T-helper 2 cell treated with Interferon-gamma antibody and Interleukin-4, amounts not matched to agents 100 ng/mL and 5 ng/mL, for 36 hours (primary cell): ENCODE measurements around the gene PIGO. TPM values are rescaled to one million over a fixed set of nuclear protein-coding genes. Genes with fewer than 3 reads are reported as not detected.

ENCODE experiments used
- intact Hi-C: fragments of 100-400 bp; cut with micrococcal nuclease; formaldehyde crosslinking; loops from one replicate; pipeline ENCODE4 v1.15.1; 2023
- total RNA-seq: library from RNA; stranded (reverse); gene quantifications from 2 replicates; pipeline ENCODE4 v1.2.3, GENCODE V29; 2022

PIGO gene
- total RNA-seq, 1 donor from 2014 or later = 26.4 TPM

DNA sequence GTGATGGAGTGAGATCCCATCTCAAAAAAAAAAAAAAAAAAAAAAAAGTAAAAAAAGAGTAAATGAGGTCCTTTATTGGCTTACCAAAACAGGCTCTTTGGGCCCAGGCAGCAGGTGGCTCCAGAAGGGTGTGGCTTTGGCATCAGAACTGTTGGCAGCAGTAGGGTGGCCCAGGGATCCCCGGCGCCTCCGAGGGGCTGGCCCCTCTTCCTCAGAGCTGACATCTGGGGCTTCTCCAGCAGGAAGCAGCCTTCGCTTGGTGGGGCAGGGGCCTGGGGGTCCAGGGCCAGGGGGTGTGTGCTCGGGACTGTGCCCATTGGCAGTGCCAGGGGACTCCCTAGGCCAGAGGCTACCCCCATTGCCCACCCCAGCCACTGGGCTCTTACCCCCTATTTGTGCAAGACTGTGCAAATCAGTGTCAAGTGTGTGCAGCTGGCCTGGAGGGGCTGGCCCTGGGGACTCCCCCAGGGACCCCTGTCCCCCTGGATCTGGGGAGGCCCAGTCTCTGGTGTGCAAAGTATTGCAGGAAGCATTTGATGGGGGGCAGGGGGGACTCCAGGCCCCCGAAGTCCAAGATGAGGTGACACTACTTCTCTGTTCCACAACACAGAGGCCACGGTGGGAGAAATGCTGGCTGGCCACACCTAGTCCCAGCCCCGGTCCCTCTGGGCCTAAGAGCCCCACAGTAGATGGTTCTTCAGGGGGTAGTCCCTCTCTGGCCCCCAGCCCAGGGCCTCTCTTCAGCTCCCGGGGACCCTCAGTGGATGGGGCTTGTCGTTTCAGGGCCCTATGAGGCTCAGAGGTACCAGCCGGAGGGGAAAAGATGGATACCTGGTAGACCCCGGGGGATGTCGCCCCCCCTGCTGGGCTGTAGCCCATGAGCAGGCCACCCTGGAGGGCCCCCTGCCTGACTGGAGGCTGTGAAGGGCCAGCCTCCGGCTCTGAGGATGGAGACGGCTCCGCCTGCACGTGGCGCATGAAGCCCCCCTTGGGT, 11.2 kb upstream of the PIGO start:
- intact Hi-C loops = no loop called here

DNA sequence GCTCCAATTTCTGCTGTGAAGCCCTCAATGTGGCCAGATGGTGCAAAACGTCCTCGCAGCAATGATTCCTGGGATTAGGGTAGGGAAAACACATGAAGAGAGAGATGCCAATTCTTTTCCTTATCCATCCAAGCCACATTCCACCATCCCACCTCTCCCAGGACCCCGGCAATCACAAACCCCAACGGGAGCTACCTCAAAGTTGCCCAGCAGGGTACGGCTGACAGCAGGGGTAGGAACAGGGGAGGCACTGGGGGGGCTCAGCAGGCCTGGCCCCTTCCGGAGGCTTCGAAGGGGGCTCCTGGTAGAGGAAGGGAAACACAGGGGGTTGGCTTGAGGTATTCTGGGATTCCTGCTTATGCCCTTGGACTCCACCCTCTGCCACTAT, 9.9 kb upstream of the PIGO start:
- intact Hi-C loops = no loop called here

DNA sequence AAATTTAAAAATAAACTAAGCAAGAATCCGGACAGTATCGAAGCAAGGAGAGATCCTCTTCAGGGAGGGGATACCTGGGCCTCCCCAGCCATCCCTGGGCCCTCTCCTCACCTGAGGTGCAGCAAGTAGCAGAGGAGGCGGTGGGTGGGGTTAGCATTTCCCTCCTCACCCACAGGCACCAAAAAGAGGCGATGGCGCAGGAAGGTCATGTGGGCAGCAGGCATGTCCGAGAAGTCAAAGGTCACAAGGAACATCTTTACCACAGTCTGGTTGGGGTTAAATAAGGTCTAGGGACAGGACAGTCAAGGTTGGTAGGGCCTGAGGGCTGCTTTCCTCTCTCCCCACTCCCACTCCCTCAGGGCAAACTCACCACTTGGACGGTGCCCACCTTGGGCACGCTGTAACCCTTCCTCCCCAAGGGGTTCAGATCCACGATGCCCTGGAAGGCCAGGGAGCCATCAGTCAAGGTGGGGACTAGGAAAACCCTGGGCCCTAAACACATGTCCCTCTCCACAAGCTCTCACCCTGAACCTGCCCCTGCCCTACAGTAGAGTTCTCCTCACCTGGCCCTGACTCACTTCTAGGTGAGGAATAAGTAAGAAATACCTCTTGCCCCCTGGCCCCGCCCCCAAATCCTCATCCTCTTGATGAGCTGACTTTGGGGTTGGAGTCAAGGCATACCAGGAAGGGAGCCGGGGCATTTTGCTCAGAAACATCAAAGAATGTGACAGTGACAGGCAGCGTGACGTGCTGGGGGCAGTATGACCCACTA, 9.4 kb upstream of the PIGO start:
- intact Hi-C loops = no loop called here

DNA sequence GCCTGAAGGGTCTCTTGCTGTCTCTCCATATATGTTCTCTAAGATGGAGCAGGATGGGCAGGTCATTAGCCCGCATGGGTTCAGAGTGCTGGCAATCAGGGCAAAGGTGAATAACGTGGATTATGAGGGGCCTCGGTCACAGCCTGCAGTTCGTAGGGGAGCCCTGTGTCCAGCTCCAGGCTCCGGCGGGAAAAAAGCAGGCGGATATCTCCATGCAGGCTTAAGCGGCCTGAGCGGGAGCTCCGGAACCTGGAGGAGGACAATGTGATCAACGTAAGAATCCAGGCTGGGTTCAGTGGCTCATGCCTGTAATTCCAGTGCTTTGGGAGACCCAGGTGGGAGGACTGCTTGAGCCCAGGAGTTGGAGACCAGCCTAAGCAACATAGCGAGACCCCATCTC, 8.7 kb upstream of the PIGO start:
- intact Hi-C loops = no loop called here

DNA sequence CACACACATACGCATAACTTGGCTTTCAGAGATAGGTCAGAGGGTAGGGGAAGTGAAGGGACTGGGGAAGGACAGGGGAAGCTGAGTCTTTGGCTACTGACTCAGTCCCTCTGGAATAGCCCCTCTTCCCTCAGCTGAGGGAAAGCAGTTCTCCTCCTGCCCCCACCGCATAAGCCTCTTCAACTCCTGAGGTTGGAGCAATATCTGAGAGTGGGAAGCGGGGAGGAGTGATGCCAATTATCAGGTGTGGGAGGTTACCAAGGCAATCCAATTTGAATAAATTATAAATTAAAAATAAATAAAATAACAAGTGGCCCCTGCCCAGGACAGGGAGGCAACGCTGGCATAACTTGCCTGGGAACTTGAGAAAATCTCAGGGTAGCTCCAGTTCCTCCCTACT, 8.2 kb upstream of the PIGO start:
- intact Hi-C loops = no loop called here

DNA sequence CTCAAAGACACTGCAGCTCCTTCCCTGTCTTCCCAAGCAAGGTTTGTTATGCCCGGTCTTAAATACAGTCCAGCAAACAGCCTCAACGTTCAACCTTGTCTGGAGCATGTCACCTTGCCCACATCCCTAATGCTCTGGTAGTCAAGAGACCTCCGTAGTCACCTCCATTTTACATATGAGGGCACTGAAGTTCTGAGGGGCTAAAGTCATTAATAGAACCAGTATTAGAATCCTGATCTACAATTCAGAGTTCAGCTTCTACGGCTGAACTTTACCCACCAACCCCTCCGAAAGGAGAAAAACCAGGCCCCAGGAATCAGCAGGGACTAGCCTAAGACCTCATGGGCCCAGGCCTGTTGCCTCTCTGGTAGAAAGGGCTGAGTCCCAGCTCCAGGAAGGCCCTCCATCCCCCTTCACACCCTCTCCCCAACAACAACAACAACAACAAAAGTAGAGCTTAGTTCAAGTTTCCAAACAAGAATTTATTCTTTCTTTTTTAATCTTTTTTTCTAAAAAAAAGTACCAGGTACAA, 7.3 kb upstream of the PIGO start:
- intact Hi-C loops = loop anchor here (1.0 kb wide), 3 partner anchors 8 to 23 kb away; no protein-coding TSS in a partner anchor

DNA sequence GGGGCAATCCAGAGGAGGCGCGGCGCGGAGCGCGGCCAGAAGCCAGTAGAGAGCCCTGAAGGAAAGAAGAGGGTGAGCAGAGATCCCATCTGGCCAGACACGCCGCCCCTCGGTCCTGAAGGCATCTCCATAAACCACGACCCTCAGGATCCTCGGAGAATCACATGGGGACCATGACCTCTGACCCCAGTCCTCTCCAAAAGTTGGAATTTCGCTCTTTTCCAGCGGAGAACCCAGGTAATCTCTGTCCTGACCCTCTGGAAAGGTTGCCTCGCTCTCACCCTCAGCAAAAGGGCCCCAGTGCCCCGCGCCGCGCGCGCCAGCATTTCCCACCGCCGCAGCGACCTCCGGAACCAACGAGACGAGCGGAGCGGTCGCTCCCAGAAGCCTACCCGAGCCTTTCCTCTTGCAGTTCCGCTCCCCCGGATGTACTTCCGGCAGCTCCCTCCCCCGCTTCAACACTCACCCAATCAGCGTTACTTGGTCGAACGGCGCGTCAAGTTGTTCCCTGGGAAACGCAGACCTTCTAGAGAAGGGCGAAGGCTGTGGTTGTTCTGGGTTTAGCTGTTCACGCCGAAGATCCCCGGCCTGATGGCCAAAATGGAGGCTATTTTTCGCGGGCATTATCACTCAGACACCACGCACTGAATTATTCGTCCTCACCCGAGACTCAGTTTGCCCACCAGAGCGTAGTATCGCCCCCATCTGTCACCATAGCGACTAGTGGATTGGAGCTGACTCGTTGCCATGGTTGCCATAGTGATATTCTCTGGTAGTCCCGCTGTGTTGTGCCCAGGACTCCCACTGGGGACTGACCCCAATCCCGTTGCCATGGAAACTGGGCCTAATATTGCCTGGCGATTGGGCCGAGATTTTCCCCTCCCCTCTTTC, 6.6 kb upstream of the PIGO start, which contains the start of gene STOML2:
TSS of gene STOML2 (minus strand) at position 363 of the 891 bp plus-strand sequence. CDS start at position 326, 37 bp downstream.
- intact Hi-C loops = loop anchor here (1.0 kb wide), 3 partner anchors 8 to 23 kb away; no protein-coding TSS in a partner anchor

DNA sequence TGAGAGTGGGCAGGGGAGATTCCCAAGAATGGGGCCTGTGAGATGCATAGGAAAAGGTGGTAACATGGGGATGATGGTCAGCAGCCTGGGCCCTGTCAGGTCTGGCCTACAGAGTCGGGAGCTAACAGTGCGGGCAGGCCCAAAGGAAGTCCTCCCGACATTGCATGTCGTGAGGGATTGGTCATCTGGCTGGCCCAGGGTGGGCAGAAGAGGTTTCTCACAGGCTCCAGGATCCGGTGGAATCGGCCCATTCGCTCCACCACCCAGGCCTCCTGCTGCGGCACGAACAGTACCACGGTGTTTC, 6.0 kb upstream of the PIGO start:
- intact Hi-C loops = no loop called here

DNA sequence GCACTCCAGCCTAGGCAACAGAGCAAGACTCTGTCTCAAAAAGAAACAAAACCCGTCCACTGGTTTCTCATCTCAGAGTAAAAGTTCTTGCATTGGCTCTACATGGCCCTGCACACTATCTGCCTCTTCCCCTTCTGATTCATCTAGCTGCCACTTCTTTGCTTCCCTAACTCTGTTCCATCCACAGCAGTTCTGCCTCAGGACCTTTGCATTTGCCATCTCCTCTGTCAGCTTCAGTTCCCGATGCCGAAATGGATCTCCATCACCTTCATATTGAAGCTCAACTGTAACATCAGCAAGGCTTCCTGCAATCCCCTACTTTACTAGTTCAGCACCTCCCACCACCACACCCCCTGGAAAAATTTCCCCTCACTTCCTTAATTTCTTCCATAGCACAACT, 1.2 kb upstream of the PIGO start:
- intact Hi-C loops = loop anchor here (5.0 kb wide), 2 partner anchors 335 to 505 kb away; no protein-coding TSS in a partner anchor

DNA sequence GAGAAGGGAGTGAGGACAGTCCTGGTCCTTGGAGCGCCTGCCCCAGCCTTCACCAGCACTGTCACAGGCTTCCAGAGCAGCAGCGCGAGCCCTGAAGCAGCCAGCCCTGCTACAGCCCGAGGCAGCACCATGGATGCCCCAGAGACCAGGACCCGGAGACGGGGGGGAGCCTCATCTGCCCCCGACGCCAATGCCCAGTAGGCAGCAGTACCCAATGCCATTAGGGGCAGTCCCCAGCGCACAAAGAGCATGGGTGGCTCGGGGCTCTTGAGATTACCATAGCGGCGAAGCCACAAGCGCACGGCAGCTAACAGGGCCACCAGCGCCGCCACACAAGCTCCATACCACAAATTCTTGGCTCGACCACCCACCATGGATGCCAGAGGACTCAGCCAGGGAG, 4.9 kb downstream of the PIGO start:
- intact Hi-C loops = no loop called here

DNA sequence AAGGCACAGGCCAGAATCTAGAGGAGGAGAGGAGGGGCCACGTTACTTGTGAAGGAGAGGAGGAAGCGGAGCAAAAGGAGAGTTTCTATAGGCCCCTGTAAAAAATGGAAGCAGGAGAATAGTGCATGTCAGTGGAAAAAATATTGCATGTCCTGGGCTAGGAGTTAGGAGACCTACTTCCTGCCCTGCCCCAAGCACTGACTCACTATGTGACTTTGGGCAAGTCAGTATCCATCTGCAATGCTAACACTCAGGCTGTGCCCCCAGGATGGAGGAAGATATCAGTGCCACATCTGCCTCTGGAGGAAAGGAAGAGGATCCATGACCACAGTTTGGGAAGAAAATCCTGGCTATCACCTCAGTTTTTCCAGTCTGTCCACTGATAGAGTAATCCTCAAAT, 7.0 kb downstream of the PIGO start:
- intact Hi-C loops = no loop called here

DNA sequence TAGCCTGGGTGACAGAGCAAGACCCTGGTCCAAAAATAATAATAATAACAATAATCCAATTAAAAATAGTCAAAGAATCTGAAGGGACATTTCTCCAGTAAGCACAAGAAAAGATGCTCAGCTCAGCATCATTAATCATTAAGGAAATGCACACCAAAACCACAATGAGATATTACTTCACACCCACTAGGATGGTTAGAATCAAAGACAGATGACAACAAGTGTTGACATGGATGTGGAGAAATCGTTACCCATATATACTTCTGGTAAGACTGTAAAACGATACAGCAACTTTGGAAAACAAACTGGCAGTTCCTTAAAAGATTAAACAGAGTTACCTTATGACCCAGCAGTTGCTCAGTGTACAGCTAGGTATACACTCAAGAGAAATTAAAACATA, 11.3 kb downstream of the PIGO start:
- intact Hi-C loops = no loop called here

DNA sequence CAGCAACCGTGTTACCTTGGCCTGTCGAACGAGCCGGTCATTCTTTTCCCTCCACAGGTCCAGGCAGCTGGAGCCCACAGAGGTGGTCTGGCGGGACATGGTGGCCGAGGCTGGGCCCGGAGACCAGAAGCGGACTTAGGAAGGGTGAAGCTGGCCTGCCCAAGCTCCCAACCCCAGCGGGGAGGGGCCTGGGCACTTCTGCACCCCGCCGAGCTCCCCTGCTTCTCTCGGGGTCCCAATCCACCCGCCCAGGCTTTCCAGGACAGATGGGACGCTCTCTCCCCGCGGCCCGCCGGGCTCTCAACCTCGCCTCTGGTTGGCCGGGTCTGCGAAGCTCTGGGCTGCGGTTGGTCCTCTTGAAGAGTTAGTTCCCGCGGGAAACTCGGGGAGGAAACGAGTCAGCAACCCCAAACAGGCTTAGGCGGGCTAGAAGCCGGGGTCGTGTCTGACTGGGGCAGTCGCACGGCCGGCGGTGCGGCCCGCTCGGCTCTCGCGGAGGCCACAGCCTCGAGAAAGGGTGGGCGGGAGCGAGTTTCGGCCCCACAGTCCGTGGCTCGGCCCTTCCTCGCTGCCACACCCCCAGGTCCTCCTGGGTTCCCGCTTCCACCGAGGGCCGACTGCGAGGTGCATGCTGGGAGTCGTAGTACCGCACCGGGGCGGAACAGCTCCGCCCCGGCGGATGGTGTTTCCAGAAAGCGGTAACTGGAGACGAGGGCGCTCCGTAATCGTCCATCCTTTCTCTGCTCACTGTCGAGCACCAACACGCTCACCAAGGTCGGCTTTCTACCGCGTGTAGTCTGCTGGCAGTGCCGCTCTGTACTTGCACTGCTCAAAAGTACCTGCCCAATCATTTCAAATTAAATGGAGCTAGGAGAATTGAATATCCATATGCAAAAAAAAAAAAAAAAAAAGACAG, 16.7 kb downstream of the PIGO start, which contains the start of gene FANCG:
TSS of gene FANCG (minus strand) at position 517 of the 916 bp plus-strand sequence. CDS start at position 99, 418 bp downstream.
- intact Hi-C loops = loop anchor here (1.0 to 10.0 kb wide), 5 partner anchors 7 to 525 kb away; partner anchors contain the start of genes CCL27, PIGO, STOML2 and TESK1

DNA sequence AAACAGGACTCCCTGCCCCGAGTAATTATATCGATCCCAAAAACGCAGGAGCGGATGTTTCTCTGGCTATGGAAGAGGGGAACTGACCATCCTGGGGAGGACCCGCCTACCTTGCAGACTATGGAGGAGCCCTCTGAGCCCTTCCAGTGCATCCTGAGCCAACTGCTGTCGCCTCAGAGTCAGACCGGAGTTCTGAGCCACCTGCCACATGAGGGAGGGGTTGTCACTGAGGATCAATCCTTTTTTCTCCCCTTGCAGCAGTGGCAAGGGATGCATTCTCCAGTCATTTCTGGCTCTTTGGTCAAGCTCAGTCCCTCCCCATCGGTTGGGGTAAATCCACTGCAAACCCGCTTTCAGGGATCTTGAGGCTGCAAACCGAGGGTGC, 17.4 kb downstream of the PIGO start:
- intact Hi-C loops = loop anchor here (10.0 kb wide), 2 partner anchors 414 to 526 kb away; partner anchors contain the start of genes CCL27 and TESK1

DNA sequence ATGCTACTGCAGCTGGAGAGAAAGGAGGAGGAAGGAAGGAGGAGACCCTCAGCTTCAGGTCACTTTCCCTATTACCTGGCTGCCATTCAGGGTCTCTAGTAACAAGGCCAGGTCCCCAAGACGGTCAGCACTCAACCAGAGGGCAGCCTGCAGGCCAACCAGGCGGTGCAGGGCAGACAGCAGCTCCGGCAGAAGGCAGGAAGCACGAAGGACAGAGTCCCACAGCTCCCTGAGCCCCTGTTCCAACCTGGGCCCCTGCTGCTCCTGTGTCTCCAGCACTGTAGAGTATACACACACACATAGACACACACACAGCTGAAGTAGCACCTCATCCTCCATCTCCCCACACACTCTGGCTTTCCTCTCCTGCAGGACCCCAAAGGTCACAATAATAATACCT, 18.3 kb downstream of the PIGO start:
- intact Hi-C loops = loop anchor here (10.0 kb wide), 2 partner anchors 413 to 527 kb away; partner anchors contain the start of genes CCL27 and TESK1

DNA sequence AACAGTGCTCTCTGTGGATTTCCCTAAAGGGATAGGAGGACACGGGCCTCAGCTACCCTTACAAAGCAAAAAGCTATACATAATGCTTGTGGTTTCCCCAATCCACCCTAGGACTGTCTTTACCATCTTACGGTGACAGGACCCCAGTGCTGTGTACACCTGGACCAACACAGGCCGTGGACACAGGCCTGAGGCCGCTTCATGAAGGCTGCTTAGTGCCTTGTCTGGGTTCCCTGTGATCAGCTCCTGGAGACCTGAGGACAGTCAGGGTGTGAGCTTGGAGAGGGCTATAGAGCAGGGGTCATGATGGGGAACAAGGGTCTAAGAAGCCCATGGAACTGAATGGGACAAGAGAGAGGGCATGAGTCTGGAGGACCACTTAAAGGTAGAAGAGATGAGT, 19.5 kb downstream of the PIGO start:
- intact Hi-C loops = loop anchor here (10.0 kb wide), 2 partner anchors 412 to 528 kb away; partner anchors contain the start of genes CCL27 and TESK1

DNA sequence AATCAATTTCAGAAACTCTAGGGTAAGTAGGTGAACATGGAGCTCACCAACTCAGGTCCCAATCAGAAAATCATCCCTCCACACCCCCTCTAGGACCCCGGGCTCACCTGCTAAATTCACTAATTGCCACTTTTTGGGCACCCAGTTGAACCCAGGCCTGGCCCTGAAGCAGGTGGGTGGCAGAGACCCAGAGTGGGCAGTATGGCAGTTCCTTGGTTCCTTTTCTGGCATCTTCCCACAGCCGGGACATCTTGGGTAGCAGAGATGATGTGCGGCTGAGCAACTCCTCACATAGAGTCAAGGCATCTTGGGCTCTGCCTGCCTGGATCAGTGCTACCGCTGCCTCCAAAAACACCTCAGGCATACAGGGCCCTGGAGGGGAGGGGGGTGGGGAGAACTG, 21.0 kb downstream of the PIGO start:
- intact Hi-C loops = loop anchor here (10.0 kb wide), 2 partner anchors 411 to 529 kb away; partner anchors contain the start of genes CCL27 and TESK1

DNA sequence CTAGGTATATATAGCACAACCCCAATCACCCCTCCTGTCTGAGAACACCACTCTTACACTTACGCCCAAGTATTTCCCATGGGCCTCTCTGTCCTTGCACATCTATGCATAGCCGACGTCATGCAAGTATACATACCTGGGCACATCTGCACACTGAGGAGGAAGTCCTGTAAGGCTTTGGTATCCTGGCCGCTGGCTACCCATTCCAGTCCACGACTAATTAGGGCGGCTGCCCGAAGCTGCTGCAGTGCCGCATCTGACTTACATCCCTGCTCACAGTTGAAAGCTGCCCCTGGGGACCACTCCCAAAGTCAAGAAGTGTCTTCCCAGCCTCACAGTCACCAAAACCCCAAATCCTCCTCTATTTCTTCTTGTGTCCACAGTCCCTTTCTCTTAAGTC, 21.6 kb downstream of the PIGO start:
- intact Hi-C loops = loop anchor here (5.0 to 10.0 kb wide), 3 partner anchors 410 to 738 kb away; partner anchors contain the start of genes CCL27, SPAG8 and TESK1

DNA sequence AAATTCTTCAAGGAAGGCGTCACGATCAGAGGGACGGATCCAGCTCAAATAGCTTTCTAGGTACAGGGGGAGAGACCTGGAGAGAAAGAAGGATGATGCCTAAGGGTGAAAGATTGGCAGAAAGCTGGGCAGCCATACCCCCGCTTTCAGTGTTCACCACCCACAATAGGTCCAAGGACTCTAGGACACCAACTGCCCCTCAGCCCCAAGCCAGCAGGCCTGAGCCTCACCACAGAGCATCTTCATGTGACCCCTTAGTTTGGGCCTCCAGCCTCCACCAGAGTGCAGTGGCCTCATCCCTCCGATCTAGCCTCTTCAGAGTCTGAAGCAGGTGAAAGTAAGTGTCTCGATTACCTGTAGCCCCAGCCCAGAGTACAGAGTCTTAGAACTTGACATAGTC, 22.2 kb downstream of the PIGO start:
- intact Hi-C loops = loop anchor here (5.0 to 10.0 kb wide), 3 partner anchors 409 to 738 kb away; partner anchors contain the start of genes CCL27, SPAG8 and TESK1
